HUDEP-2 (cell line): ENCODE measurements around the gene PPT1.

Experiments
- DNase-seq, 76 experiments: peaks; one replicate each; lab custom pipeline; 2025; ENCODE audit not compliant: unreplicated experiment in 76 of 76; lab: John Stamatoyannopoulos, UW

Gene PPT1

GRCh38 chr1:40092706-40093639 is 4.1 kb downstream of the PPT1 start:
- DNase-seq = no peak

GRCh38 chr1:40092241-40092640 is 4.8 kb downstream of the PPT1 start:
- DNase-seq = no peak

- DNase-seq = no peak
Observed at GRCh38 chr1:40090652-40091355, 6.2 kb downstream of the PPT1 start.

GRCh38 chr1:40084750-40085149 is 12.3 kb downstream of the PPT1 start:
- DNase-seq = peak in 57 of 76 experiments; percentile 2 to 67 (median 25)

GRCh38 chr1:40081871-40082270 is 15.2 kb downstream of the PPT1 start:
- DNase-seq = no peak

- no peak for DNase-seq
Observed at GRCh38 chr1:40079774-40080400, 17.2 kb downstream of the PPT1 start.

- DNase-seq = peak in 47 of 76 experiments; percentile 4 to 69 (median 33)
Observed at GRCh38 chr1:40078512-40079333, 18.3 kb downstream of the PPT1 start.

- DNase-seq = peak in 1 of 76 experiments; percentile 2
Observed at GRCh38 chr1:40076895-40077312, 20.1 kb downstream of the PPT1 start.

- DNase-seq = no peak
Observed at GRCh38 chr1:40075266-40075665, 21.8 kb downstream of the PPT1 start.

GRCh38 chr1:40073062-40073461 is 24.0 kb downstream of the PPT1 start:
- DNase-seq = no peak

- DNase-seq = no peak
Observed at GRCh38 chr1:40072142-40072541, 24.9 kb downstream of the PPT1 start.

- DNase-seq = peak in 1 of 76 experiments; percentile 1
Observed at GRCh38 chr1:40067851-40068250, 29.2 kb downstream of the PPT1 start.

- no peak for DNase-seq
Observed at GRCh38 chr1:40067023-40067422, 30.0 kb downstream of the PPT1 start.

- DNase-seq = no peak
Observed at GRCh38 chr1:40064797-40065499, 32.1 kb downstream of the PPT1 start.

- DNase-seq = no peak
Observed at GRCh38 chr1:40059960-40060750, 36.9 kb downstream of the PPT1 start.

- peak in 6 of 76 experiments; percentile 2 to 39 (median 12) for DNase-seq
Observed at GRCh38 chr1:40059338-40059959, 37.6 kb downstream of the PPT1 start.

- DNase-seq = no peak
Observed at GRCh38 chr1:40058453-40059337, 38.4 kb downstream of the PPT1 start.

- DNase-seq = peak in 2 of 76 experiments; percentile 5 to 7
Observed at GRCh38 chr1:40058097-40058452, 39.0 kb downstream of the PPT1 start.
